GOT3 (cell line): ENCODE data around the gene NR1H3.
"Not testable (repeated sequence)": the region's sequence is repeated elsewhere in the genome, so short reads cannot be mapped to it uniquely, and the experiment has no call there.

ENCODE experiments used
- DNase-seq: peaks from one replicate; lab custom pipeline; 2025; ENCODE audit warnings: mixed read lengths; lab: John Stamatoyannopoulos, UW

Gene NR1H3

DNA sequence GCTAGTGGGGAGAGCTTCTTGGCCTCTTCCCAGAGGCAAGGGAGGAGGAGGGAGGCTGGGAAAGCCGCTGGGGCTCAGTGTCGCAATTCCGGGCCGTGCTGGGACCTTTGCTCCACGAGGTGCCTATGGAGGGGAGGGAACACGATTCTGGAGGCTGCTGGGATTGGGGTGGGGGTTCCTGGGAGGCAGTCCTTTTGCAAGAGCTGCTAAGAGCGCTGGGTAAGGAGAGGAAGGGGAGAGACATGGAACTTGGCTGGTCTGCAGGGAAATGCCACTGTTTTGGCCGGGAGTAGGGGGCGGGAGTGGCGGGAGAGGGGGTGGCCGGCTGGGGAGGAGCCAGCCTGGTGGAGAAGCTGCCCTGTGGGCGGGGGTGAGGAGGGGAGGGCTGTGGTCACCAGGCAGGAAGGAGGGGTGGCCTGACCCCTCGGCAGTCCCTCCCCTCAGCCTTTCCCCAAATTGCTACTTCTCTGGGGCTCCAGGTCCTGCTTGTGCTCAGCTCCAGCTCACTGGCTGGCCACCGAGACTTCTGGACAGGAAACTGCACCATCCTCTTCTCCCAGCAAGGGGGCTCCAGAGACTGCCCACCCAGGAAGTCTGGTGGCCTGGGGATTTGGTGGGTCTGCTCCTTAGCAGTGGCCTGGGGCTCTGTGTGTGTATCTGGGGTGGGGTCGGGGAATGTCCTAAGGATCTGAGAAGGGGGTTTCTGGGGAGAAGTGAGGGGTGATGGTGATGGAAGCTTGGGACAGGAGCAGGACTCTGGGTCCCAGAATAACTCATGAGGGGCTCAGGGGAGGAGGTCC, at the start of gene NR1H3:
Gene NR1H3 (plus strand): TSS at position 480 of the 800 bp plus-strand sequence. CDS start 1,221 bp downstream, outside the sequence.
- no peak for DNase-seq

DNA sequence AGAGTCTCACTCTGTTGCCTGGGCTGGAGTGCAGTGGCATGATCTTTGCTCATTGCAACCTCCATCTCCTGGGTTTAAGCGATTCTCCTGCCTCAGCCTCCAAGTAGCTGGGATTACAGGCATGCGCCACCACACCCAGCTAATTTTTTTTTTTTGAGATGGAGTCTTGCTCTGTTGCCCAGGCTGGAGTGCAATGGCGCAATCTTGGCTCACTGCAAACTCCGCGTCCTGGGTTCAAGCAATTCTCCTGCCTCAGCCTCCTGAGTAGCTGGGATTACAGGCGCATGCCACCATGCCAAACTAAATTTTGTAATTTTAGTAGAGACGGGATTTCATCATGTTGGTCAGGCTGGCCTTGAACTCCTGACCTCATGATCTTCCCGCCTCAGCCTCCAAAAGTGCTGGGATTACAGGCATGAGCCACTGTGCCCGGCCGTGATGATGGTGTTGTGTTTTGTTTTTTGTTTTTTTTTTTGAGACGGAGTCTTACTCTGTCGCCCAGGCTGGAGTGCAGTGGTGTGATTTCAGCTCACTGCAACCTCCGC, 49.7 kb upstream of the NR1H3 start:
- not testable (repeated sequence) for DNase-seq

DNA sequence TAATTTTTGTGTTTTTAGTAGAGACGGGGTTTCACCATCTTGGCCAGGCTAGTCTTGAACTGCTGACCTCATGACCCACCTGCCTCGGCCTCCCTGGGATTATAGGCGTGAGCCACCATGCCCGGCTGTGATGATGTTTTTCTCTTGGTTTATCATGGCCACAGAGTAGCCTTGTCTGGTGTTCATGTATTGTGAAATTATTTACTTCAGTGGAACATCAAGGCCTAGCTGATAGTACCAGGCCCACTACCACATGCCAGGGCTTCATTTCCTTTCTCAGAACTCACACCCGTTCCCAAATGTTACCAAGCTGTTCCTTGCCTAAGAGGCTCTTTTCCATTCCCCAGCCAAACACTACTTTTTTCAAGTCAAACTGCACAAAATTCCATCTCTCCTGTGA, 49.2 kb upstream of the NR1H3 start:
- DNase-seq: no peak

DNA sequence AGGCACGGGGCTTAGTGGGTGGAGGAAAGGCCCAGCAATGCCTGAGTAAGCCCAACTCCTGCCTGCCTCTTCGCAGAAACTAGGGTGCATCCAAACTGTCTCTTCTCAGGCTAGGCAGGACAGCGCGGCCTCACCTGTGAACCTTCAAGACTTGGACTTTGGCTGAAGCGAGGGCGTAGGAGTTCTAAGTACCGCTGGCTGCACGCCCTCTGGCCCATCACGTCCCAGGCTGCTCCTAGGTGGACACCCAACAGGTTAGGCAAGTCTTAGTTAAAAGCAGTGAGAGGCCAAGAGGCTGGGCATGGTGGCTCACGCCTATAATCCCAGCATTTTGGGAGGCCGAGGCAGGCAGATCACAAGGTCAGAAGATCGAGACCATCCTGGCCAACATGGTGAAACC, 44.9 kb upstream of the NR1H3 start:
- DNase-seq: no peak

DNA sequence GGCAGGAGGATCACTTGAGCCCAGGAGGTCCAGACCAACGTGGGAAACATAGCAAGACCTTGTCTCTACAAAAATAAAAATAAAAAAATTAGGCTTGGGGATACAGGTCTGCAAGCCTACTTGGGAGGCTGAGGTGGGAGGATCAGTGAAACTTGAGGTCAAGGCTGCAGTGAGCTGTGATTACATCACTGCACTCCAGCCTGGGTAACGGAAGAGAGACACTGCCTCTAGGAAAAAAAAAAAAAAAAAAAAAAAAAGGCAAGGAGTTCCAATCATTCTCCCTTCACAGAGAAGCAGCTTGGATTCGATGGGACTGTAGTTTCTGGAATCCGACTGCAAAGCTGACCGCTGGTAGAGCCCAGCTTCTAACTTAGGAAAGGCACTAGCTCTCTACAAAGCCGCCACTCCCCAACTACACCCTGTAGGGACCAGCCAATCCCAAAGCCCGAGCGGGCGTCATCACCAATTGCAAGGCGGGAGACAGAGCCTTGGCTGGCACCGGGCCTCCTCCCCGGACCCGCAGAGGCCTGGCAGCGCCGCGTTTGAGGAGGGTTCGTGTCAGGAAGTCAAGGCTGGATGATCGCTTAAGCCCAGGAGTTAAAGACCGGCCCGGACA, 43.7 kb upstream of the NR1H3 start:
- DNase-seq: peak; percentile 54

DNA sequence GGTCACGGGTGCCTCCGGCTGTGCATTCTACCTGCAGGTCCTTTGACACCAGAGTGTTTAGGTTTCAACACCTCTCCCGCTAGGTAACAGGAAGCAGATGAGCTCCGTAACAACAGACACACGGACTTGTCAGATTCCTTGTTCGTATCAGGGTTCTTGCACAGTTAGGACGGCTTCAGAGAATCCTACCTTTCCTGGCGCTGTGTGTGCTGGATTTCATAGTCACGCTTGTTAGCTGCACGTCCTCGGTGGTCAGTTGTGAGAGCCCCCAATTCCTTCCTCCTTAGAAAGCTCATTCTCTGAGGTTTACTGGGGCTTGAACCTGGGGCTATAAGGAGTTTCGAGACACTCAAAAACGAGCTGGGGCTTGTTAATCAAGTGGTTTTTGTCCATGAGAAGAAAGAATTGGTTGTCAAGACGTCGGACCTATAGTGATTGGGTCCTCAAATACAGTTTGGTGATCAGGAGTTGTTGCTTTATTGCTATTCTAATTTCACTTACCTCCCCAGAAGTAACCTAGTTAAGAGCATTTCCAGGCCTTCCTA, 42.4 kb upstream of the NR1H3 start:
- DNase-seq: no peak

DNA sequence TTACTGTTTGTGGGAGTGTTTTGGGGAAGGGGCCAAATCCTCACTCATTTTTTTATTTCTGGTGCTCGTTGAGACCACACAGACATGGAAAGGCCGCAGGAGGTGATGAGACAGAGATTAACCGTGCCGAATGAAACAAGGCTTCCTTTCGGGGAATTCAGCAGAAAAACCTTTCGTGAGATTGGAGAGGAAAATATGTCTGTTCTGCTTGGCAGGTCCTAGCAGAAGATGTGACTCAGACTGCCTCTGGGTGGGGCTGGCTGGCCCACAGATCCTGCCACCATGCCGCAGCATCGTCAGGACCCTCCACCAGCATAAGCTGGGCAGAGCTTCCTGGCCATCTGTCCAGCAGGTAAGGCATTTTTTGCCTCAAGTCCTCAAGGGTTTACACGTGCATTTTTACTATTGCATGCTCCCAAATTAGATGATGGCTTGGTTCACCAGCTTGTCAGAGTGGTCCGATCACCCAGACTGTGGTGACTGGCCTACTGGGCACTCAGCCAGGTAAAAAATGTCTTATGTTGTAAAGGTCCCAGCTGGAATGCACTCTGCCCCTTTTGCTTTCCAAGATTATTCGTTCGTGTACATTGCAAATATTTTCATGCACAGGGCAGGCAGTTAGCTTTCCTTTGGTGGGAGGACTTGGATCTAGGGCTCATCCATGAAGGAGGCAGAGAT, 41.5 kb upstream of the NR1H3 start:
- peak; percentile 42 for DNase-seq

DNA sequence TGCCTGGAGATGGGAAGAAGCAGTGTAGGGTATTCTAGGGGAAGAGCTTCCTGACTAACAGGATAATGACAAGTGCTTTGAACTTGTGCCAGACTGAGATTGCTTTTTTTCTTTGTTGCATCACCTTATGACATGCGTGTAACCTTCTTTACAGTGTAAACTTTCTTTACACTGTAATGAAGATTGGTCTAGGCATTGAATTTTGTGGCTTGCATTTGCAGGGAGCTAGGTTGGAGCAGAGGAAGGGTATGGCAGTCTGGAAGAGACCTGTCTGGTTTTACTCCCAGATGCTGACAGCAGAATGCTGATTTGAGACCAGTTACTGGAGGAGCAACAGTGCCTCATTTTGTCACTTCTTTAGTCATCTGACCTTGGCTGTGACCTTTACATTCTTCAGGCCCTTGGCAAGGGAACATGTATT, 37.4 kb upstream of the NR1H3 start:
- DNase-seq: no peak

DNA sequence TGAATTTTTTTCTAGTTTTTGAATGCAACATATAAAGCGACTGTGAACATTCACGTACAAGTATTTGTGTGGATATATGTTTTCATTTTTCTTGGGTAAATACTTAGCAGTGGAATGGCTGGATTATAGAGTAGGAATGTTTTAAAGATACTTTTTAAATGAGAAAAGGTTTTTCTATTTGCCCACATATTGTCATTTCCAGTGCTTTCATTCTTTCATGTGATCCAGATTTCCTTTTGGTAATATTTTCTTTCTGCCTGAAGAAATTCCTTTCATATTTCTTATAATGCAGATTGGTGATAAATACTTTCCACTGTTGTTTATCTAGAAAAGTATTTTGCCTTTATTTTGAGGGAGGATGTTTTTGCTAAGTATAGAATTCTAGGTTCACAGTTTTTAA, 35.1 kb upstream of the NR1H3 start:
- DNase-seq: no peak

DNA sequence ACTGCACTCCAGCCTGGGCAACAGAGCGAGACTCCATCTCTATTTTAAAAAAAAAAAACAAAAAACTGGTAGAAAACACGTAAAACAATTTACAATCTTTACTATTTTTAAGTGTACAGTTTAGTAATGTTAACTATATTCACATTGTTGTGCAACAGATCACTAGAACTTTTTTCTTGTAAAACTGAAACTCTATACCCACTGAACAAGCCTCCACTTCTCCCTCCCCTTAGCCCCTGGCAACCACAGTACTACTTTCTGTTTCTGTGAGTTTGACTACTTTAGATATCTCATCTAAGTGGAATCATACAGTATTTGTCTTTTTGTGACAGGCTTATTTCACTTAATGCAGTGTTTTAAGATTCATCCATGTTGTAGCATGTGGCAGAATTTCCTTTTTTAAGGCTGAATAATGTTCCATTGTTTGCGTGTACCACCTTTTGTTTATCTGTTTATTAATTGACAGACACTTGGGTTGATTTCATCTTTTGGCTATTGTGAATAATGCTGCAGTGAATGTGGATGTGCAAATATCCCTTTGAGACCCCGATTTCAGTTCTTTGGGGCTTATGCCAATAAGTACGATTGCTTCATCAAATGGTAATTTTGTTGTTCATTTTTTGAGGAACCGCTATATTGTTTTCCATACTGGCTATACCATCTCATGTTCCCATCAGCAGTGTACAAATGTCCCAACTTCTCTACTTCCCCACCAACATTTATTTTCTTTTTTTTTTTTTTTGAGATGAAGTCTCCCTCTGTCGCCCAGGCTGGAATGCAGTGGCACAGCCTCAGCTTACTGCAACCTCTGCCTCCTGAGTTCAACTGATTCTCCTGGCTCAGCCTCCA, 32.0 kb upstream of the NR1H3 start:
- no peak for DNase-seq

DNA sequence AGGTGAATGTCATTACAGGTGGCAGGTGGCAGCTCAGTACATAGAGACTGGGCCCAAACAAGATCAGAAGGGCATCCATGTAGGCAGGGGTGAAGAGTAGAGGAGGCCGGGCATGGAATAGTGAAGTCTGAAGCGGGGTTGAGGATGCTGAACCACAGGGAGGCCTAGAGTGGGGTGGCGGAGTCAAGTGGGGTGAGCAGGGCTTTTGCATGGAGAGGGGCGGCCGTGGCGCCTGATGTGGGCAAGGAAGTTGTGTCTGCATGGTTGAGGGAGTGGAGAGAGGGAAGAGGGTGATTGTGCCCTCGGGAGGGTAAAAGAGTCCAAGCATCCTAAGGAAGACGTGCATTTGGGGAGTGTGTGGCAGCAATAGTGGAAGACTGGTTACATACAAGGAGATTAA, 28.6 kb upstream of the NR1H3 start:
- no peak for DNase-seq

DNA sequence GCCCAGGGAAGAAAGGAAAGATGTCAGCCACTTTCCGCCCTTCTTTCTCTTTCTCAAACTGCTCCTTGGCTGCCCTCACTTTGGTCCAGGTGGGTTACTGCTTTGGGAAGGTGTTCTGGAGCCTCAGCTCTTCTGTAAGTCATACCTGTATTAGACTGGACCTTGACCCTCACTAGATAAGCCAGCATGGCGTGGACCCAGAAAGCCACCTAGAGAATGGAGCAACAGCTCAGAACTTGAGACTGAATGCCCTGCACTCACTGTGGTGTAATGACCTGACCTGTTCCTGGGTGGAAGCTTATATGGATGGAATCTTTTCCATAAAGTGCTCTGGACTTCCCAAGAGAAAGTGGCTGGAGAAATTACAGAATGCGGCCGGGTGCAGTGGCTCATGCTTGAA, 24.7 kb upstream of the NR1H3 start:
- no peak for DNase-seq

DNA sequence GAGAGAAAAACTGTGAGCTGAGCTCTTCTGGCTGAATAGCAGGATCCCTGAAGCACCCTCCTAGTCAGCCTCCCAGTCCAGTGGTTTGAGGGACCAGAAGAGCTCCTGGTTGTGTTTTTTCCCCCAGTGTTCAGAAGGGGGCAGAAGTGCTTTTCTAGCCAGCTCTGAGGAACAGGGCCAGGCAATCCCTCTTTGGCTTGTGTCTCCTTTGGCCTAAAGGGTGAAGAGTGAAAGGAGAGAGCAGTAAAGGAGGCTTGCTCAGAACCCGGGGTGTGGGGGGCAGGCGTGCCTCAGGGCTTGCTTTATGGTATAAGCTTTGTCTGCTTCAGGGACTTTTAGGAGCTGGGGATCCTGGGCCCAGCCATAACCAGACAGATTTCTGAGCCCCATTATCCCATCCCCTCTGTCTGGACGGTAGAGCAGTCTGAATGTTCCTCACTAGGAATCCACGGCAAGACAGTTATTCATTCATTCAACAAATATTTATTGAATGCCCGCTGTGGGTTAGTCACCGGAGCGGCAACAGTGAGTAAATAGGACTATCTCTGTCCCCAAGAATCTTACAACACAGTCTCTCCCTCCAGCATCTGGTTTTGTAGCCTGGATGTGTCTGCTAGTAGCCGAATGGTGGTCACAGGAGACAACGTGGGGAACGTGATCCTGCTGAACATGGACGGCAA, 23.7 kb upstream of the NR1H3 start:
- DNase-seq: no peak

DNA sequence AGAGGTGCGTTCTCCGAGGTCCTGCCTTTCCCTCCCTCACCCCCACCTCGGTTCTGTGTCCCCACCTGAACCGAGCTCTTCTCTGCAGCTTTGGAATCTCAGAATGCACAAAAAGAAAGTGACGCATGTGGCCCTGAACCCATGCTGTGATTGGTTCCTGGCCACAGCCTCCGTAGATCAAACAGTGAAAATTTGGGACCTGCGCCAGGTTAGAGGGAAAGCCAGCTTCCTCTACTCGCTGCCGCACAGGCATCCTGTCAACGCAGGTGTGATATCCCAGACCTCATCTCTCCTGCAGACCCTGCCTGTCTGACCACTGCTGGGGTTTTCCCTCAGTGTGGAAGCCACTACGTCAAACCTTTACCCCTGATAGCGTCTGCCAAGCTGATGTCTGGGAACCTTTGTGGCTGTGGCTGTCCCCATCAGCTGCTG, 23.1 kb upstream of the NR1H3 start:
- no peak for DNase-seq

DNA sequence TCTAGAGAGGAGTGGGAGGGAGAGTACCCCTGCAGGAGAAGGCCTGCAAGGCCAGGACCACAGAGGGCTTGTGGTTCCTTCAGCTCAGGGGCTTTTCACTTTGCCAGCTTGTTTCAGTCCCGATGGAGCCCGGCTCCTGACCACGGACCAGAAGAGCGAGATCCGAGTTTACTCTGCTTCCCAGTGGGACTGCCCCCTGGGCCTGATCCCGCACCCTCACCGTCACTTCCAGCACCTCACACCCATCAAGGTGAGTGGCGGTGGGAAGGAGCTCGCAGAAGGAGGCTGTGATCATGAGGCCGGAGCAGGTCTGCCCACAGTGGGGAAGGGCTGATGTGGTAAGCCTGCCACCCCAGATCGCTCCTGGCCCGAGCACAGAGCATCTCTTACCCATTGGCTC, 22.6 kb upstream of the NR1H3 start:
- no peak for DNase-seq

DNA sequence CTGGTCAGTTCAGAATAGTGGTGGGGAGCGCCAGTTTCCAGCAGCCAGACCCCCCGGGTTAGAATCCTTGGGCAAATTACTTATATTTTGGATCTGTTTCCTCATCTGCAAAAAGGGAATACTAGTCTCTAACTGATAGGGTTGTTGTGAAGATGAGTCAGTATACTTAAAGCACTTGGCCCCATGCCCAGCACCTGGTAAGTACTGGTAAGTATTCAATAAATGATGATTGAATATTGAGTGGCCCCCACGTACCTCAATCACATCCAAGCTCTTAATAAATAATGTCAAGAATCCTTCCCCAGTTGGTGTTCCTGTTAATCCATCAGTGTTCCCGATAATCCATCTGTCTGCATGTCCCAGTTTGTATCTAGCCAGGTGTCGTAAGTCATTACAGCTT, 21.3 kb upstream of the NR1H3 start:
- no peak for DNase-seq

DNA sequence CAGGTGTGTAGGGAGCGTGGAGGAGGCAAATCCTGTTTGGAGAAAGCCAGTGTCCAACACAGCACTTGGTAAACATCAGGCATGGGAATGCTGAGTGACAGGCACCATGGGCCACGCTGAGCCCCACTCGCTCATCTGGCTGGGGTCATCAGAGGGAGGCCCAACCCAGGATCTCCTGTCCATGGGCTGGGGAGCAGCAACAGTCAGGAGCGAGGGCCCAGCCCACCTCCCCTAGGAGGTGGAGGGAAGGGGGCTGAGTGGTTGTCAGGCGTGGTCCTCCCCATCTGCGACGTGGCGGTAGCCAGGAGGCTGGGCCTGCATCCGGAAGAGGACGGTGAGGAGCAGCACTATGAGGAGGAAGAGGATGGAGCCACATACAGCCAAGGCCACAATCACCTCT, 17.9 kb upstream of the NR1H3 start:
- no peak for DNase-seq

DNA sequence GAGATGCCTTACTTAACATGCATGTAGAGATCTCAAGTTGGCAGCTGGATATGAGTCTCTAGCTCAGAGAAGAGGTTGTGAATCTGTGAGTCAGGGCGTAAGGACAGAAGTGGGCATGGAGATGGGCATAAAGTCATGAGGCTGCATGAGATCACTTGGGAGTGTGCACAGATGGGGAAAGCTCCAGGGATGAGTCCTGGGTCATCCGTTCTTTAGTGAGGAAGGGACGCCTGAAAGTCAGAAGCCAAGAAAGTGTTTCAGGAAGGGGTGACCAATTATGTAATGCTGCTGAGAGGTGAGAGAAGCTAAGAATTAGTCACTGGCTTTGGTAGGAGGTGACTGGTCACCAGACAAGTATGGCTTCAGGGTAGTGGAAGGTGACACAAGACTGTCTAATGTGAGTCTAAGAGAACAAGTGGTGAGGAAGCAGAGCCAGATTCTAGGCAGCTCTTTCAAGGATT, 15.9 kb upstream of the NR1H3 start:
- no peak for DNase-seq

DNA sequence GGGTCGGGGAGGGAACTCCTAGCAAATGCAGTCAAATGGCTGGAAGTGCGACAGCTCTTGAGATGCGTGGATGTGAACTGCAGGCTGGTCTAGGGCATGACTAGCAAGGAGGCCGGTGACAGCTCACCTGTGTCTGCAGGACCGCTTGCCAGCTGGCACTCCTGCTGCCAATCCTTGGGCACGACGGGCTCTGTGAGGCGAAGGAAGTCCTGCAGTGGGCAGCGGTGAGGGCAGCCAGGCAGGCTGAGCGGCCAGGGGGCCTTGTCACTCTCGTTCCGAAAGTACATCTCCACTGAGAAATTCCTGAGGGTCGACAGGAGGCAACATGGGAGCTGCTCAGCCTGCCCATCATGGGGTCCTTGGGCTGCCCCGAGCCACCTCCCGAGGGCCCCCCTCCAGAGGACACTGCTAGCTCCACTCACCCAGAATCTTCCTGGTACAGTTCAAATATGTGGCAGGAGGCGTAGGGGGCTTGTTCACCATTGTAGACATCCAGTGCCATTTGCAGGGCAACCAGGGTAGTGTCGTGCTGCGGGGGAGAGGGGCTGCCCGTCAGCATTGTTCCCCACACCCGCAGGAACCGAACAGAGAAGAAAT, 15.1 kb upstream of the NR1H3 start:
- DNase-seq: no peak

DNA sequence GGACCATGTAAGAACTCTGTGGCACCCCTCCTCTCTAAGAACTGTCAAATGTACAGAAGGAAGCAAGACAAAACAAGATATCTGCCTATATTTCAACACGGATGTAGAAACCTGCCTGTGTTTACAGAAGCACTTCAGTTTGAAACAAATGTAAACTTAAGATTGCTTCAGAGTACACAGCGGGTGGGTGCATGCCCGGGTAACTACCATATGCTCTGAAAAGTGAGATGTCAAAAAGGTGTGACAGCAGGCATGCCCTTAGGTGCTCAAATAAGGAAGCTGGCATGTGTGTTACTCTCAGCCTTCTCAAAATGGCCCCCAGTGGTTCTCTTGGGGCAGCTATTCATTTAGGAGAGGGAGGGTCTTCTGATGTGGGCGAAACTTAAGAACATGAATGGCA, 14.3 kb upstream of the NR1H3 start:
- no peak for DNase-seq
